Spleen (tissue), 11 donors: ENCODE measurements around the gene TMEM120B. TPM values are rescaled to one million over a fixed set of nuclear protein-coding genes. Genes with fewer than 3 reads are reported as not detected.

Source experiments
- DNase-seq: peaks from one replicate; pipeline ENCODE4 v3.0.0-alpha.2; 2020
- H3K27ac ChIP-seq, 8 donors: fragments of 200-600 bp; sonication (generic) in 7 of 8; 1 replicate in 4 of 8; 2 replicates in 4 of 8; pipeline versions ENCODE4 v1.5.0 to v1.8.0; 2016 to 2021; ENCODE audit warnings: inconsistent platforms in 4 of 8, mild to moderate bottlenecking in 4 of 8, moderate library complexity in 1 of 8
- H3K27me3 ChIP-seq, 7 donors: fragments of 200-600 bp; sonication (generic) in 6 of 7; replicated peaks in 1 of 7; 1 replicate in 4 of 7; 2 replicates in 3 of 7; pipeline versions ENCODE4 v1.5.0 to v1.8.0; 2016 to 2021; ENCODE audit warnings: inconsistent platforms in 3 of 7, mild to moderate bottlenecking in 1 of 7
- H3K36me3 ChIP-seq, 6 donors: fragments of 200-600 bp; sonication (generic) in 5 of 6; 1 replicate in 4 of 6; 2 replicates in 2 of 6; pipeline versions ENCODE4 v1.5.0 to v1.8.0; 2016 to 2021; ENCODE audit warnings: inconsistent platforms in 2 of 6
- H3K4me1 ChIP-seq, 6 donors: fragments of 200-600 bp; sonication (generic) in 5 of 6; 1 replicate in 3 of 6; 2 replicates in 3 of 6; pipeline versions ENCODE4 v1.5.0 to v1.8.0; 2016 to 2021; ENCODE audit warnings: inconsistent platforms in 3 of 6
- H3K4me3 ChIP-seq, 8 donors: fragments of 200-600 bp; sonication (generic) in 7 of 8; 1 replicate in 4 of 8; 2 replicates in 4 of 8; pipeline versions ENCODE4 v1.5.0 to v1.8.0; 2016 to 2021; ENCODE audit warnings: inconsistent platforms in 4 of 8, mild to moderate bottlenecking in 4 of 8, moderate library complexity in 2 of 8
- H3K9me3 ChIP-seq, 8 donors: fragments of 200-600 bp; sonication (generic) in 7 of 8; 1 replicate in 4 of 8; 2 replicates in 4 of 8; pipeline versions ENCODE4 v1.5.0 to v1.8.0; 2016 to 2021; ENCODE audit warnings: inconsistent platforms in 4 of 8
- POLR2A ChIP-seq, 3 donors: fragments of 450-650 bp; IDR thresholded peaks; one replicate each; pipeline ENCODE4 v1.5.1; 2017; ENCODE audit warnings: antibody characterized with exemption in 3 of 3, mild to moderate bottlenecking in 1 of 3
- POLR2AphosphoS5 ChIP-seq, 3 donors: sonication (generic); formaldehyde crosslinking; IDR thresholded peaks; one replicate each; pipeline ENCODE4 v1.5.1; 2017; ENCODE audit warnings: antibody characterized with exemption in 3 of 3
- WGBS, 5 donors: extraction: QIAGEN DNeasy Blood & Tissue Kit in 3 of 5; methylation state at CpG; one replicate each; pipeline versions ENCODE4 v1.1.5 to v1.1.7; 2013 to 2018; 5-methylcytosine and 5-hydroxymethylcytosine counted together
- intact Hi-C: fragments of 100-400 bp; cut with DNase I; formaldehyde crosslinking; loops from one replicate; pipeline ENCODE4 v1.15.0; 2023; ENCODE audit warnings: low total_unique reads
- polyA plus RNA-seq, 3 donors: library from polyadenylated mRNA; stranded (reverse); fragments of 200-250 nt; gene quantifications; one replicate each; pipeline ENCODE4 v1.2.1, GENCODE V29; 2013
- total RNA-seq, 7 donors: library from RNA; depleted of rRNA in 3 of 7; stranded (reverse); fragments of >200 nt in 3 of 7; fragmentation: NEBNext Ultra II Directional in 4 of 7; extraction: Animal tissue kit (Norgen Biotek cat#: 25700) in 4 of 7; gene quantifications; one replicate each; pipeline versions ENCODE4 v1.1.0 to v1.2.1, GENCODE V29; 2016 to 2021
- TF ChIP-seq, protein P1 (sequence below), 11 experiments: fragments of 200-600 bp in 7 of 11; fragments of 450-650 bp in 4 of 11; sonication (generic) in 4 of 11; IDR thresholded peaks in 8 of 11; conservative IDR thresholded peaks in 3 of 11; 1 replicate in 7 of 11; 2 replicates in 4 of 11; pipeline versions ENCODE4 v1.4.0 to v1.8.0; 2016 to 2021; ENCODE audit warnings: antibody characterized with exemption in 11 of 11, inconsistent platforms in 4 of 11, mild to moderate bottlenecking in 1 of 11
- donor health status: healthy with polysubstance abuse.
- donor health status: DM: no; HTN: no; CAD: no; lungs with moderate emphysema.
- donor health status: DM: no; HTN: no; CAD: no.
- donor health status: Bipolar disorder and iron deficiency.
- donor health status: healthy.
- donor health status: DM: no; HTN: no; CAD: no.
- donor health status: DM: yes; HTN: yes; CAD: no.

TMEM120B gene
- total and polyA plus RNA-seq, 10 donors = 2.9 to 8.9 (median 5.8) TPM

DNA sequence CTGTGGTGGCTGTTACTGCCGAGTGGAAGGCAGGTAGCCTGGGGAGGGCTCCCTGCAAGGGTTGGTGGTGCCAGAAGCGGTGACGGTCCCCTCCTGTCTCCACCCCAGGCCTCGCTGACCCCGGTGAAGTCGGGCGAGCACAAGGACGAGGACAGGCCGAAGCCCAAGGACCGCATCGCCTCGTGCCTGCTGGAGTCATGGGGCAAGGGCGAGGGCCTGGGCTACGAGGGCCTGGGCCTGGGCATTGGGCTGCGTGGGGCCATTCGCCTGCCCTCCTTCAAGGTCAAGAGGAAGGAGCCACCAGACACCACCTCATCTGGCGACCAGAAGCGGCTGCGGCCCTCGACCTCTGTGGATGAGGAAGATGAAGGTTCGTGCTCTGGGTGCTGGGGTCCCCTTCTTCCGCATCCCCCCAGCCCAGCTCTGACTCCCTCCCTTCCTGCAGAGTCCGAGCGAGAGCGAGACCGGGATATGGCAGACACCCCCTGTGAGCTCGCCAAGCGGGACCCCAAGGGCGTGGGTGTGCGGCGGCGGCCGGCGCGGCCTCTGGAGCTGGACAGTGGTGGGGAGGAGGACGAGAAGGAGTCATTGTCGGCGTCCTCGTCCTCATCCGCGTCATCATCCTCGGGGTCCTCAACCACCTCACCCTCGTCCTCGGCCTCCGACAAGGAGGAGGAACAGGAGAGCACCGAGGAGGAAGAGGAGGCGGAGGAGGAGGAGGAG lies 104.5 kb downstream of the TMEM120B start:
- 92 to 96% (median 94%) methylated on average over 43 to 47 of the region's 47 CpGs for WGBS, 5 donors
- TF ChIP-seq, protein P1, sequence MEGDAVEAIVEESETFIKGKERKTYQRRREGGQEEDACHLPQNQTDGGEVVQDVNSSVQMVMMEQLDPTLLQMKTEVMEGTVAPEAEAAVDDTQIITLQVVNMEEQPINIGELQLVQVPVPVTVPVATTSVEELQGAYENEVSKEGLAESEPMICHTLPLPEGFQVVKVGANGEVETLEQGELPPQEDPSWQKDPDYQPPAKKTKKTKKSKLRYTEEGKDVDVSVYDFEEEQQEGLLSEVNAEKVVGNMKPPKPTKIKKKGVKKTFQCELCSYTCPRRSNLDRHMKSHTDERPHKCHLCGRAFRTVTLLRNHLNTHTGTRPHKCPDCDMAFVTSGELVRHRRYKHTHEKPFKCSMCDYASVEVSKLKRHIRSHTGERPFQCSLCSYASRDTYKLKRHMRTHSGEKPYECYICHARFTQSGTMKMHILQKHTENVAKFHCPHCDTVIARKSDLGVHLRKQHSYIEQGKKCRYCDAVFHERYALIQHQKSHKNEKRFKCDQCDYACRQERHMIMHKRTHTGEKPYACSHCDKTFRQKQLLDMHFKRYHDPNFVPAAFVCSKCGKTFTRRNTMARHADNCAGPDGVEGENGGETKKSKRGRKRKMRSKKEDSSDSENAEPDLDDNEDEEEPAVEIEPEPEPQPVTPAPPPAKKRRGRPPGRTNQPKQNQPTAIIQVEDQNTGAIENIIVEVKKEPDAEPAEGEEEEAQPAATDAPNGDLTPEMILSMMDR (IDR thresholded peaks at IDR 0.05 in 8 of 11, conservative IDR thresholded peaks at IDR 0.05 in 3 of 11) = no peak
- TF ChIP-seq POLR2AphosphoS5 (IDR thresholded peaks at IDR 0.05) = peak in 2 of 3 donors; percentile 13 to 64
- Histone ChIP-seq H3K4me1 (peaks cover 16 to 44% (median 20%) of the 10 kb centered on the region in 6 donors), H3K9me3 (no peaks in the 10 kb centered on the region), H3K36me3 (peaks cover 15 to 98% (median 82%) of the 10 kb centered on the region in 6 donors), H3K27ac (no peak overlapping the region), H3K27me3 (no peaks in the 10 kb centered on the region), H3K4me3 (no peak overlapping the region)
- DNase-seq = no peak
- intact Hi-C loops = no loop called here

DNA sequence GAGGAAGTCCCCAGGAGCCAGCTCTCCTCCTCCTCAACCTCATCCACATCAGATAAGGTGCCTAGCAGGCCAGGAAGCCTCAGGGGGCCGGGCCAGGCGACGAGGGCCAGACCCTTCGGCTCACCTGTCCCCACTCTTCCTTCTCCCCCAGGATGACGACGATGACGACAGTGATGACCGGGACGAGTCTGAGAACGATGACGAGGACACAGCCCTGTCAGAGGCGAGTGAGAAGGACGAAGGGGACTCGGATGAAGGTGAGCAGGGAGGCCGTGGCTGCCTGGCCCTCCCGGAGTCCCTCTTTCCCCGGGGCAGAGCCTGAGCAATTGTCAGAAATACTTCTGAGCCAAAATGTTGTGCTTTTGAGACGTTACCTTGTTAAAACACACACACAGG lies 105.1 kb downstream of the TMEM120B start:
- DNase-seq = no peak
- Histone ChIP-seq H3K27me3 (no peaks in the 10 kb centered on the region), H3K36me3 (peaks cover 15 to 100% (median 88%) of the 10 kb centered on the region in 6 donors), H3K4me3 (no peak overlapping the region), H3K27ac (no peak overlapping the region), H3K4me1 (peaks cover 10 to 39% (median 15%) of the 10 kb centered on the region in 6 donors), H3K9me3 (no peaks in the 10 kb centered on the region)
- TF ChIP-seq, protein P1 (IDR thresholded peaks at IDR 0.05 in 8 of 11, conservative IDR thresholded peaks at IDR 0.05 in 3 of 11) = no peak
- TF ChIP-seq POLR2AphosphoS5 (IDR thresholded peaks at IDR 0.05) (peak in 1 of 3 donors; percentile 48), POLR2A (IDR thresholded peaks at IDR 0.05) (no peak)
- WGBS, 5 donors = 94 to 97% (median 96%) methylated on average over 18 of the region's 18 CpGs
- intact Hi-C loops = no loop called here

GRCh38 chr12:121819212-121819949 lies 106.8 kb downstream of the TMEM120B start:
- no peak for DNase-seq
- H3K9me3 ChIP-seq = no peaks in the 10 kb centered on the region
- no peak overlapping the region for H3K27ac ChIP-seq
- intact Hi-C loops = no loop called here
- TF ChIP-seq POLR2A (IDR thresholded peaks at IDR 0.05) (no peak), POLR2AphosphoS5 (IDR thresholded peaks at IDR 0.05) (peak in 2 of 3 donors; percentile 5 to 55)
- TF ChIP-seq, protein P1 (IDR thresholded peaks at IDR 0.05 in 8 of 11, conservative IDR thresholded peaks at IDR 0.05 in 3 of 11) = no peak
- peaks cover 0 to 22% (median 1%) of the 10 kb centered on the region in 6 donors for H3K4me1 ChIP-seq
- H3K4me3 ChIP-seq = no peak overlapping the region
- H3K27me3 ChIP-seq = no peaks in the 10 kb centered on the region
- peaks cover 15 to 100% (median 98%) of the 10 kb centered on the region in 6 donors for H3K36me3 ChIP-seq
- WGBS, 5 donors = 89 to 96% (median 93%) methylated on average over 18 to 22 of the region's 22 CpGs

GRCh38 chr12:121820056-121820455 lies 107.5 kb downstream of the TMEM120B start:
- peaks cover 15 to 100% (median 93%) of the 10 kb centered on the region in 6 donors for H3K36me3 ChIP-seq
- H3K27ac ChIP-seq = no peak overlapping the region
- H3K4me1 ChIP-seq = peaks cover 0 to 16% (median 0%) of the 10 kb centered on the region in 6 donors
- no peak for DNase-seq
- no peaks in the 10 kb centered on the region for H3K9me3 ChIP-seq
- intact Hi-C loops = no loop called here
- WGBS, 5 donors = 84 to 96% (median 92%) methylated on average over 6 to 7 of the region's 7 CpGs
- H3K27me3 ChIP-seq = no peaks in the 10 kb centered on the region
- TF ChIP-seq, protein P1 (IDR thresholded peaks at IDR 0.05 in 8 of 11, conservative IDR thresholded peaks at IDR 0.05 in 3 of 11) = no peak
- TF ChIP-seq POLR2AphosphoS5 (IDR thresholded peaks at IDR 0.05) = no peak
- no peak for TF ChIP-seq POLR2A (IDR thresholded peaks at IDR 0.05)
- no peak overlapping the region for H3K4me3 ChIP-seq
